ENCODE results near the gene SYT4. TPM values are rescaled to one million over a fixed set of nuclear protein-coding genes. Genes with fewer than 3 reads are reported as not detected.

The SYT4 gene
- total and polyA plus RNA-seq, 2 donors (not counting 3 experiments of a cell fraction or from before 2014, with no cell fraction given) = not detected

GRCh38 chr18:43314941-43315340 is 37.7 kb upstream of the SYT4 start:
- Histone ChIP-seq H3K4me2 (ENCODE audit: insufficient read depth, low read length) (no peak overlapping the region), H3K4me3 (replicated peaks in 1 of 3; ENCODE audit: insufficient read depth in 1 of 3, low read depth in 1 of 3, low read length in 3 of 3) (no peak overlapping the region), H2AFZ (ENCODE audit: low read depth, low read length) (no peak overlapping the region), H3K27me3 (ENCODE audit: control insufficient read depth in 2 of 2, insufficient read depth in 2 of 2, low read length in 2 of 2) (no peaks in the 10 kb centered on the region), H3K36me3 (ENCODE audit: control insufficient read depth in 2 of 2, extremely low read depth in 1 of 2, insufficient read depth in 2 of 2, low read length in 2 of 2) (no peaks in the 10 kb centered on the region), H3K9ac (replicated peaks; ENCODE audit: extremely low read depth, insufficient read depth, low read length) (no peak overlapping the region), H3K4me1 (ENCODE audit: control insufficient read depth, extremely low read depth, insufficient read depth, low read length) (no peaks in the 10 kb centered on the region), H4K20me1 (replicated peaks; ENCODE audit: control insufficient read depth, extremely low read depth, insufficient read depth, low read length) (no peaks in the 10 kb centered on the region), H3K9me1 (replicated peaks; ENCODE audit: control insufficient read depth, extremely low read depth, insufficient read depth, low read length) (no peaks in the 10 kb centered on the region), H3K79me2 (ENCODE audit: control insufficient read depth, insufficient read depth, low read length) (no peaks in the 10 kb centered on the region), H3K27ac (ENCODE audit: insufficient read depth, low read depth, low read length) (no peak overlapping the region), H3K9me3 (replicated peaks; ENCODE audit: control insufficient read depth, insufficient read depth, low read length) (no peaks in the 10 kb centered on the region)
- POLR2A ChIA-PET = no interaction called here
- FAIRE-seq (no peak), DNase-seq (ENCODE audit: low read depth, low spot score) (no peak)
- intact Hi-C loops (cut with micrococcal nuclease) (no loop called here), dilution Hi-C loops (cut with MboI; ENCODE audit: extremely low pct_ligation_motif_present, low sequenced_read_pairs) (no loop called here)
- BruUV-seq (replicated peaks) = no TSS peak
- TF ChIP-seq POLR2A (IDR thresholded peaks at IDR 0.05; ENCODE audit: low read depth, low read length) (no peak), MYC (IDR thresholded peaks at IDR 0.05; ENCODE audit: low read depth, low read length) (no peak), CTCF (IDR thresholded peaks at IDR 0.05; ENCODE audit: extremely low read depth in 1 of 2, insufficient read depth in 1 of 2, low read depth in 1 of 2, low read length in 2 of 2) (no peak), JUN (IDR thresholded peaks at IDR 0.05; ENCODE audit: borderline replicate concordance, insufficient read depth, insufficient read length, low read depth) (no peak), GATA2 (IDR thresholded peaks at IDR 0.05; ENCODE audit: insufficient read depth, insufficient read length, low read depth, low read length) (no peak), POLR2AphosphoS5 (IDR thresholded peaks at IDR 0.05; ENCODE audit: insufficient read depth, low read depth, low read length) (no peak), EZH2 (IDR thresholded peaks at IDR 0.05; ENCODE audit: borderline replicate concordance, low read depth, low read length, severe bottlenecking) (no peak), FOS (IDR thresholded peaks at IDR 0.05; ENCODE audit: borderline replicate concordance, insufficient read depth, low read length) (no peak)
- TF ChIP-seq, protein P1, sequence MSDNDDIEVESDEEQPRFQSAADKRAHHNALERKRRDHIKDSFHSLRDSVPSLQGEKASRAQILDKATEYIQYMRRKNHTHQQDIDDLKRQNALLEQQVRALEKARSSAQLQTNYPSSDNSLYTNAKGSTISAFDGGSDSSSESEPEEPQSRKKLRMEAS (IDR thresholded peaks at IDR 0.05; ENCODE audit: insufficient read depth, insufficient read length) = no peak
- CTCF ChIA-PET = no interaction called here
